ENCODE data around the gene MPRIP.

MPRIP gene

DNA sequence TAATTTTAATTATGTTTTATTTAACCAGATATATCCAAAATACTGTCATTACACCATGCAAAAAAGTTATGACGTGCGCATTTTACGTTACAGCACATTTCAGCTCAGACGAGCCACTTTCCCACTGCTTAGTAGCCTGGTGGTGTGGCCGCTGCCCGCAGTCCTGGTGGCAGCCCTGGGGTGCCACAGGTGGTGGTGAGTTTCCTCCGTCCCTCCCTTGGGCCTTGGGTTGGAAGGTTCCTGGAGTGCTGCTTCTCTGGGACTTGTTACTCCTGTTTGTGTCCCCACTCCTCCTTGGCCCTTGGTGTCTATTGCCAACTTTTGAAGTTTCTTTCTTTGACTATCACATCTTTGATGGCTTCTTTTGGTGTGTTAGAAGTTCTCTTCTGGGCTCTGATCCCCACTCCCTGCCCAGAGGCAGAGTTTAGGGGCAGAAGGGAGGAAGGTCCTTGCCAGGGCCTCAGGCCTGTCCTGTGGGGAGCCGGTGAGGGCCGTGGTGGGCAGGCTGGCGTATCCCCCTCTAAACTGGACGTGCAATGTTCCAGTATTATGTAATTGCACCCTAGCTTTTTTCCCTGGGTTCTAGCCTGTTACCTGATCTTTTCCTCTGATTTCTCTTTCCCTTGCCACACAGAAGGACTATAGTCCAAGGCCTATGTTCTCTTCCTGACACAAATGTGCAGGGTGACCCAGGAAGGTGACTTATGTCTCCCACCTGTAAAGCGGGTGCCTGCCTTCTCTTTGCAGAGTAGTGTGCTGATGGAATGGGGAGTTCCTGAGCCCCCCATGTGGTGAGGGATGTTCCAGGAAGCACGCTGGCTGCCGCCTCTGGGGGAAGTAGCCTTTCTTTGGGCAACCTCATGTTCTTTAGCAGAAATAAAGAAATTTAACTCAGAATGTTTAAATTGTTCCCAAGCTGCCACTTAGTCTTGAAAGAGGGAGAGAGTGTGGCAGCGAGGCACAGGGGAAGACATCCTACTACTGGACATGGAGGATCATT, 8.4 kb downstream of the MPRIP start:
- DNase-seq (ENCODE audit: low read depth in 2 of 2): no peak

GRCh38 chr17:17051380-17051779, 9.1 kb downstream of the MPRIP start:
- no peak for DNase-seq (ENCODE audit: low read depth in 2 of 2)

DNA sequence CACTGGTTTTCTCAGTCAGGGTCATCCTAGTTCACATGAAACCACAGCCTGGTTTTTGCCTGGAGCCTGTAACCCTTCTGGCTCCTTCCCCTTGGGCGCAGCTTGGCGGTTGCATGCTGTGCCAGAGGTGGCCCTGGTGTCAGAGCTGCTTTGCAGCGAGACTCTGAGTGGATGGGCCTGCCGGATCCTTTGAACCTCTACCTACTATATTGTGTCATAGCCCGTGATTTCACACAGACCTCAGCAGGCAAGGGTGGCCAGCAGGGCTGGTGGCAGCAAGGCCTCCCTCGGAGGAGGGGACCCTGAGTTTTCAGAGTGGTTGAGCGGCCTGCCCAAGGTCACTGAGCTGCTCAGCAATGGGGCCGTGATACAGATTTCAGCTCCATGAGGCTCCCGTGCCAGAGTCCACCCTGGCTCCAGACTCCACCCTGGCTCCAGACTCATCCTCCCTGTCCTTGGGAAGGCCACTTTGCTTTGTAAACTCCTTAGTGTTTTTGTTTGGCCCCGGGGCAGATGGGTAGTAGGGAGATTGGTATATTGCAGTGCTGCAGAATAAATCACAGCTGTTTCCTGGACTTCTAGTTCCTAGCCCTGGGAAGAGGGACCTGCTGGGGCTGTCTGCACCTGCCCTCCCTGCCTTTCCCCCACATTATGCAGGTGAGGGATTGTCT, 9.7 kb downstream of the MPRIP start:
- no peak for DNase-seq (ENCODE audit: low read depth in 2 of 2)

GRCh38 chr17:17052462-17053221, 10.4 kb downstream of the MPRIP start:
- no peak for DNase-seq (ENCODE audit: low read depth in 2 of 2)

GRCh38 chr17:17053446-17054379, 11.5 kb downstream of the MPRIP start:
- no peak for DNase-seq (ENCODE audit: low read depth in 2 of 2)

GRCh38 chr17:17054636-17055035, 12.4 kb downstream of the MPRIP start:
- no peak for DNase-seq (ENCODE audit: low read depth in 2 of 2)

DNA sequence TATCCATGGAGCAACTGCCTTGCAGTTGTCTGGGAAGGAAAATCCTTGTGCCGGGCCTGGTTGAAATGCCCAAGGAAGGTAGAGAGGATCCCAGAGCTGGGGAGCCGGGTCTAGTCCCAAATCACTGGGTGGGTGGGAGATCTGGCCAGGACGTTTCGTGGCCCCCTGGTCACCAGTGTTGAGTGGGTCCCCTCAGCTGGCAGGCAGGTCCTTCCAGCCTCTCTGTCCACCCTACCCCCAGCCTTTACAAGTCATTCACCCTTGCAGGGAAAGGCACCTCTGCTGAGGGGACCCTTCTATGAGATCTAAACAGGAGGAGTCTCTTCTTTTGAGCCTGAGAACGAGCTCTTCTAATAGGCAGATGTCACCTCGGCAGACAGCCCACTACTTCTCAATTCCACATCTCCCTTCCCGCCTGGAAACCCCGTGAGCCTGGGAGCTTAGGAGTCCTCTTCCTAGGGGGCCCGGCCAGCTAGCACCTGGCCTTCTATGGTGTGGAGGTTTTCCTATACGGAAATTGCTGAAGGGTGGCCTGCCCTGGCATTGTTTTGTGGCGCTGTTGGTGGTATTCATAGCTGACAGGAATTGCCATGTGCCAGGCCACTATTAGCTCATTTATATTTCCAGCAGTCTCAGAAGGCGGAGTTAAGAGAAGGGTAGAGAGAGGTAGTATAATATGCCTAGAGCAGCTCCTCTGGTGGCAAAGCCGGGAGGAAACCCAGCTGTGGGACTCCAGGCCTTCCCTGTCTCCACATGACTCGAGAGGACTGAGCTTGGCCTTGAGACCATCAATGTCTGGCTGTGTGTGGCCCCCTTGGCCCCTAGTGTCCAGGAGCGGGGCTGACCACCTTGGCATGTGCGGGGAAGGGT, 13.3 kb downstream of the MPRIP start:
- DNase-seq (ENCODE audit: low read depth in 2 of 2): no peak

- no peak for DNase-seq (ENCODE audit: low read depth in 2 of 2)
Measured at GRCh38 chr17:17056156-17056539, 13.9 kb downstream of the MPRIP start.

DNA sequence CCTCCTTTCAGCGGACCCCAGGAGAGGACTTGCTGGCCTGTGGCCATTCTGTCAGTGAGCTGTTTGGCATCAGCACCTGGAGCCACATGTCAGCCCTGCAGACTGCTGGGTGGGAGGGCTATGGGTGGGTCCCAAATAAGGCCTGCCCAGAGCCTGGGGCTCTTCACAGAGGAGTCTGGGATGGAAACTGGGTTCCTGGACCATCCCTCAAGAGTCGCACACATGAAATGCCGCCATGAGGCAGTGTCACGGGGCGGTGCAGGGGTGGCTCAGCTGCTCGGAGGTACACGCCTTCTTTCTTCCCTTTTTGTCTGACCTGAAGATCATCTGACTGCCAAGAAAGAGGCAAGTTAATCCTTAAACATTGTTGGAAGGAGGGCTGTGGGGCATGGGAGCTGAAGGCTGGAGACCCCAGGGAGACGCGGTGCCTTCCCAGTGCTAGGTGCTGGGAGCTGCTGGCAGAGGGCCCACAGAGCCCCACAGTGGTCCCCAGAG, 14.8 kb downstream of the MPRIP start:
- no peak for DNase-seq (ENCODE audit: low read depth in 2 of 2)

- no peak for DNase-seq (ENCODE audit: low read depth in 2 of 2)
Measured at GRCh38 chr17:17058304-17058703, 16.0 kb downstream of the MPRIP start.

- no peak for DNase-seq (ENCODE audit: low read depth in 2 of 2)
Measured at GRCh38 chr17:17059301-17059890, 17.1 kb downstream of the MPRIP start.

- DNase-seq (ENCODE audit: low read depth in 2 of 2): no peak
Measured at GRCh38 chr17:17060001-17060922, 18.0 kb downstream of the MPRIP start.

DNA sequence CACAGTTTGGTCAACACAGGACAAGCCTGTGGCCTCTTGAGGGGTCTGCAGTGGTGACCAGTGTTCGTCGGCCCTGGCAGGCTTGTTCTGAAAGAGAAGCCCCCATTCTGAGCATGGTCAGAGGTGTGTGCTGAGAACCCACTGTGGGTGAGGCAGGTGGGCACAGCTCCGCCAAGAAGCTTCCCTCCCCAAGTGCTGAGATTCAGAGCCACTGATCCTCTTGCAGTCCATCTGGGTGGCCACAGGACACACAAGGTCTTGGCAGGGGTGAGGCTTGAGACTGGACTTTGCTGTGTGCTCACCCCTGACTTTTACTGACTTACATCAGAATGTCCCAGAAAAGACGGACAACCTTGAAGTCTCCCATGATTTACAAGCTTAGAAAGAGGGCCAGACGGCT, 18.7 kb downstream of the MPRIP start:
- DNase-seq (ENCODE audit: low read depth in 2 of 2): no peak

DNA sequence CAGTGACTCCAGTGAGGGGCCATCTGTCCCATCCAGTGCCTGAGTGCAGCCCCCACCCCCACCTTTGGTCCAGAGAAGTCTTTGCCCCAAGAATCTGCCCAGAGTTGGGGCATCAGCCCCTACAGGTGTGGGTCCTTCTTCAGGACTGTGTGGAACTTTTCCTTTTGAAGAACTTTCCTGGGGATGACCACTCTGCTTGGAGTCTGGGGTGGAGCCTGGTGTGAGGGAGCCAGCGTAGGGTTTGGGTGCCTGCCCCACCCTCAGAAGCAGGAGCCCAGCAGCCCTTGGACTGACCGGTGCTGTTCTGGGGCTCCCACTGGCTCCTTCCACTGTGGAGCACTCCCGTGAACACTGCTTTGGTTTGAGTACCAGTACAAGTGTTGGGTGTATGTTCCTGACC, 19.3 kb downstream of the MPRIP start:
- DNase-seq (ENCODE audit: low read depth in 2 of 2): no peak

GRCh38 chr17:17062356-17062755, 20.1 kb downstream of the MPRIP start:
- DNase-seq (ENCODE audit: low read depth in 2 of 2): no peak

DNA sequence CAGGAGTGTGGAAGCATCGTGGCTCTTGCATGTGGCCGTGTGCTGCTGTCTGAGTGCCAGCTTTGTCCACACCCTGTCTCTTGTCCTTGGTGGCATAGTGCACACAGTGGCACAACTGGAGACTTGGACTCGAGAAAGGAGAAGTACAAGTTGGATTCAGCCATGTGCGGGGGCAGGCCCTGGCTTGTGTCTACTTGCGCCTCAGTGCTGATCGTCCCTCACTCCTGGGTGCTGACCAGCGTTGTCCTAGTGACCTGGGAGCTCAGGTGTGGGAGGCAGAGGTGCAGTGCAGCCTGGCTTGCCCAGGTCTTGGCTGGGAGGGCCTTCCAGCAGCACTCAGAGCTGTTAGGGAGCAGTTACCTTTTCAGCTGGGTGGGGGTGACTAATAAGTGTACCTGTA, 20.6 kb downstream of the MPRIP start:
- DNase-seq (ENCODE audit: low read depth in 2 of 2): no peak

- no peak for DNase-seq (ENCODE audit: low read depth in 2 of 2)
Measured at GRCh38 chr17:17063546-17064122, 21.4 kb downstream of the MPRIP start.

GRCh38 chr17:17064322-17064721, 22.1 kb downstream of the MPRIP start:
- DNase-seq (ENCODE audit: low read depth in 2 of 2): no peak
